GF-D8 (cell line): ENCODE results near the gene ZSWIM9.

Source experiments
- DNase-seq: peaks from one replicate; lab custom pipeline; 2025; lab: John Stamatoyannopoulos, UW

ZSWIM9 gene

GRCh38 chr19:48169939-48170803 lies at the start of gene ZSWIM9, which contains the start of gene LIG1:
ZSWIM9 (plus strand) TSS chr19:48170680; CDS start chr19:48171803, 1,123 bp downstream.
LIG1 (minus strand) TSS chr19:48170344; CDS start chr19:48165566, 4,778 bp downstream.
- DNase-seq: peak; percentile 68

- DNase-seq: no peak
Measured at GRCh38 chr19:48121066-48121465, 49.4 kb upstream of the ZSWIM9 start.

GRCh38 chr19:48121909-48122371 lies 48.5 kb upstream of the ZSWIM9 start:
- DNase-seq: no peak

GRCh38 chr19:48122421-48122820 lies 48.1 kb upstream of the ZSWIM9 start:
- no peak for DNase-seq

- no peak for DNase-seq
Measured at GRCh38 chr19:48123907-48124651, 46.4 kb upstream of the ZSWIM9 start.

- no peak for DNase-seq
Measured at GRCh38 chr19:48127561-48127960, 42.9 kb upstream of the ZSWIM9 start.

- no peak for DNase-seq
Measured at GRCh38 chr19:48133094-48133493, 37.4 kb upstream of the ZSWIM9 start.

GRCh38 chr19:48135411-48135810 lies 35.1 kb upstream of the ZSWIM9 start:
- no peak for DNase-seq

- no peak for DNase-seq
Measured at GRCh38 chr19:48136547-48136946, 33.9 kb upstream of the ZSWIM9 start.

GRCh38 chr19:48137411-48137810 lies 33.1 kb upstream of the ZSWIM9 start:
- no peak for DNase-seq

GRCh38 chr19:48139053-48139452 lies 31.4 kb upstream of the ZSWIM9 start:
- DNase-seq: no peak

GRCh38 chr19:48147597-48148175 lies 22.8 kb upstream of the ZSWIM9 start:
- DNase-seq: no peak

- no peak for DNase-seq
Measured at GRCh38 chr19:48148576-48148975, 21.9 kb upstream of the ZSWIM9 start.

GRCh38 chr19:48149430-48149829 lies 21.1 kb upstream of the ZSWIM9 start:
- no peak for DNase-seq

GRCh38 chr19:48152551-48152950 lies 17.9 kb upstream of the ZSWIM9 start:
- DNase-seq: peak; percentile 16

GRCh38 chr19:48154003-48154402 lies 16.5 kb upstream of the ZSWIM9 start:
- DNase-seq: no peak

- no peak for DNase-seq
Measured at GRCh38 chr19:48158210-48158790, 12.2 kb upstream of the ZSWIM9 start.

GRCh38 chr19:48168689-48169088 lies 1.8 kb upstream of the ZSWIM9 start:
- DNase-seq: no peak

GRCh38 chr19:48169578-48169938 lies 922 bp upstream of the ZSWIM9 start:
- DNase-seq: no peak

GRCh38 chr19:48170817-48171347 lies 402 bp downstream of the ZSWIM9 start:
- DNase-seq: no peak

GRCh38 chr19:48171710-48172109 lies 1.2 kb downstream of the ZSWIM9 start:
- no peak for DNase-seq

- no peak for DNase-seq
Measured at GRCh38 chr19:48174445-48175030, 4.1 kb downstream of the ZSWIM9 start.
